Stimulated activated CD4-positive, alpha-beta T cell treated with anti-CD3 and anti-CD28 coated beads, TNF-alpha, amount 100 ng/mL, for 48 hours (primary cell): ENCODE results near the gene AGPS.
"Not testable (repeated sequence)": the region's sequence is repeated elsewhere in the genome, so short reads cannot be mapped to it uniquely, and the experiment has no call there.

Experiments
- DNase-seq, 3 donors: peaks; one replicate each; pipeline ENCODE4 v3.0.0-alpha.2; 2020; ENCODE audit warnings: low read depth in 3 of 3

AGPS gene

GRCh38 chr2:177471990-177472389 lies 79.4 kb downstream of the AGPS start:
- no peak for DNase-seq

GRCh38 chr2:177474301-177474700 lies 81.7 kb downstream of the AGPS start:
- DNase-seq = no peak

GRCh38 chr2:177474998-177475397 lies 82.4 kb downstream of the AGPS start:
- DNase-seq = no peak

GRCh38 chr2:177476897-177477296 lies 84.3 kb downstream of the AGPS start:
- no peak for DNase-seq

GRCh38 chr2:177478029-177478428 lies 85.5 kb downstream of the AGPS start:
- no peak for DNase-seq

GRCh38 chr2:177478907-177479306 lies 86.3 kb downstream of the AGPS start:
- DNase-seq = no peak

- DNase-seq = no peak
These were observed 89.6 kb downstream of the AGPS start for GRCh38 chr2:177482195-177482594.

- DNase-seq = no peak
These were observed 91.0 kb downstream of the AGPS start for GRCh38 chr2:177483531-177483930.

GRCh38 chr2:177484180-177484795 lies 91.7 kb downstream of the AGPS start:
- DNase-seq = no peak

- not testable (repeated sequence) for DNase-seq
These were observed 93.1 kb downstream of the AGPS start for GRCh38 chr2:177485657-177486056.

- no peak for DNase-seq
These were observed 97.2 kb downstream of the AGPS start for GRCh38 chr2:177489719-177490301.

GRCh38 chr2:177495945-177496344 lies 103.4 kb downstream of the AGPS start:
- DNase-seq = no peak

GRCh38 chr2:177496921-177497320 lies 104.3 kb downstream of the AGPS start:
- DNase-seq = no peak

GRCh38 chr2:177501186-177501585 lies 108.6 kb downstream of the AGPS start:
- no peak for DNase-seq

- DNase-seq = no peak
These were observed 113.9 kb downstream of the AGPS start for GRCh38 chr2:177506505-177506904.

GRCh38 chr2:177506998-177507397 lies 114.4 kb downstream of the AGPS start:
- no peak for DNase-seq

GRCh38 chr2:177516824-177517544 lies 124.4 kb downstream of the AGPS start:
- no peak for DNase-seq

- DNase-seq = no peak
These were observed 126.2 kb downstream of the AGPS start for GRCh38 chr2:177518754-177519153.

GRCh38 chr2:177519534-177520115 lies 127.1 kb downstream of the AGPS start:
- DNase-seq = no peak

GRCh38 chr2:177520324-177520723 lies 127.8 kb downstream of the AGPS start:
- DNase-seq = no peak

GRCh38 chr2:177523781-177524180 lies 131.2 kb downstream of the AGPS start:
- DNase-seq = no peak

- DNase-seq = no peak
These were observed 132.9 kb downstream of the AGPS start for GRCh38 chr2:177525351-177525924.
